Lung microvascular endothelial cell (primary cell): ENCODE data around the gene TEAD4. TPM values are rescaled to one million over a fixed set of nuclear protein-coding genes. Genes with fewer than 3 reads are reported as not detected.
"Not testable (repeated sequence)": the region's sequence is repeated elsewhere in the genome, so short reads cannot be mapped to it uniquely, and the experiment has no call there.

ENCODE experiments used
- DNase-seq, 2 donors: peaks; one replicate each; pipeline versions ENCODE4 v3.0.0 to v3.0.0-alpha.2; 2010; ENCODE audit warnings: low read depth in 2 of 2
- total RNA-seq: library from RNA; depleted of rRNA; stranded (reverse); fragments of >200 nt; gene quantifications from 2 replicates; pipeline ENCODE4 v1.2.1, GENCODE V29; 2014

TEAD4 gene
- total RNA-seq, 1 donor from 2014 or later = 19.2 TPM

GRCh38 chr12:3046441-3047200 lies 87.4 kb downstream of the TEAD4 start:
- no peak for DNase-seq

GRCh38 chr12:3047961-3048360 lies 88.8 kb downstream of the TEAD4 start:
- peak in 1 of 2 donors; percentile 47 for DNase-seq

GRCh38 chr12:3048540-3048939 lies 89.3 kb downstream of the TEAD4 start:
- no peak for DNase-seq

- DNase-seq = no peak
Observed at GRCh38 chr12:3049176-3049575, 90.0 kb downstream of the TEAD4 start.

- no peak for DNase-seq
Observed at GRCh38 chr12:3049611-3050249, 90.5 kb downstream of the TEAD4 start.

GRCh38 chr12:3054374-3054773 lies 95.2 kb downstream of the TEAD4 start:
- DNase-seq = no peak

- no peak for DNase-seq
Observed at GRCh38 chr12:3055026-3055703, 96.0 kb downstream of the TEAD4 start.

GRCh38 chr12:3055704-3056467 lies 96.7 kb downstream of the TEAD4 start:
- DNase-seq = no peak

- no peak for DNase-seq
Observed at GRCh38 chr12:3061059-3061458, 101.9 kb downstream of the TEAD4 start.

- DNase-seq = no peak
Observed at GRCh38 chr12:3061501-3062215, 102.5 kb downstream of the TEAD4 start.

- DNase-seq = no peak
Observed at GRCh38 chr12:3065300-3065699, 106.1 kb downstream of the TEAD4 start.

- DNase-seq = not testable (repeated sequence)
Observed at GRCh38 chr12:3065846-3066245, 106.6 kb downstream of the TEAD4 start.

GRCh38 chr12:3069714-3070113 lies 110.5 kb downstream of the TEAD4 start:
- DNase-seq = no peak

- no peak for DNase-seq
Observed at GRCh38 chr12:3071107-3071506, 111.9 kb downstream of the TEAD4 start.

GRCh38 chr12:3071710-3072109 lies 112.5 kb downstream of the TEAD4 start:
- DNase-seq = no peak

GRCh38 chr12:3073438-3074250 lies 114.4 kb downstream of the TEAD4 start:
- peak; percentile 92 to 93 for DNase-seq

GRCh38 chr12:3075315-3075714 lies 116.1 kb downstream of the TEAD4 start:
- no peak for DNase-seq

- DNase-seq = peak; percentile 64 to 71
Observed at GRCh38 chr12:3076730-3077571, 117.8 kb downstream of the TEAD4 start, which contains the start of gene TSPAN9. TSPAN9 (plus strand) TSS chr12:3077379; CDS start chr12:3201194, 123,815 bp downstream.

GRCh38 chr12:3077572-3078081 lies 118.4 kb downstream of the TEAD4 start:
- DNase-seq = peak in 1 of 2 donors; percentile 31
